Posterior cingulate gyrus (tissue), 11 donors: Measurements from ENCODE around the gene SLC44A5.
"Not testable (repeated sequence)": the region's sequence is repeated elsewhere in the genome, so short reads cannot be mapped to it uniquely, and the experiment has no call there.

Source experiments
- DNase-seq, 10 donors: peaks; one replicate each; pipeline versions ENCODE4 v3.0.0 to v3.0.0-alpha.2; 2020 to 2021; ENCODE audit warnings: mixed read lengths in 3 of 10
- intact Hi-C: fragments of 100-400 bp; cut with DNase I; formaldehyde crosslinking; loops from one replicate; pipeline ENCODE4 v1.15.1; 2023

SLC44A5 gene

DNA sequence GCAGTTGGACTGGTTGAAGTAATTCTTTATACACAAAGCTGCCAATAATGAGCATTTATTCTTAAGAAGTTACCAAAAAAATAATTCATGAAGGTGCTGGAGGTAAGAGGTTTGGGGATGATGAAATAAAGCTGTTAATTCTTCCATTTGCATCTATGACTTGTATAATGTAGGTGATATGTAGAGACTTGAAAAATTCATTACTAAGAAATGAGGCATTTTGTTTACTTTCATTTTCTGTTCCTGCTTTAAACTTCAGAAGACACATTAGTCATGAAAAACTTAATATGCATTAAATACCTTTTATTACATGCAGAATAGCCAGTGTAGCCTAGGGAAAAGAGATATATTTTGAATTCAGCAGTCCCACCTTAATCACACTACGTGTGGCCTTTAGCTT, 214.2 kb downstream of the SLC44A5 start:
- intact Hi-C loops = no loop called here
- no peak for DNase-seq

DNA sequence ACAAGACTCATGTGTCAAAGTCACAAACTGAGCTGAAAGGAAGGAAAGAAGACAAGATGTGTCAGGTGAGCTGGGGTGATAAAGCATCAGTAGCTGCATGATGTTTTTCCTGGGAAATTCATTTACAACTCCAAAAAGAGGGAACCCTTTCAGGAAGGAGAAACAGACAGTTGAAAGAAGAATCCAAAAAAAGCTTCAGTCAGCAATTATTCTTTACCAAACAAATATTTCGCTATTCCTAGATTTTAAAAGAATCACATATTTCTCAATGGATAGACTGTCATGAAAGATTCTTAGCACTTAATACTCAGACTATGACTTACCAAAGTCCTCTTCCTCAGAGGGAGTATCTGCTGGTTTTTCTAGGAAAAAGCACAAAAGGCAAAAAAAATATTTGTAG, 214.7 kb downstream of the SLC44A5 start:
- no peak for DNase-seq
- intact Hi-C loops = no loop called here

GRCh38 chr1:75394386-75395139, 216.4 kb downstream of the SLC44A5 start:
- no peak for DNase-seq
- intact Hi-C loops = no loop called here

GRCh38 chr1:75392278-75392677, 218.6 kb downstream of the SLC44A5 start:
- intact Hi-C loops = no loop called here
- no peak for DNase-seq

DNA sequence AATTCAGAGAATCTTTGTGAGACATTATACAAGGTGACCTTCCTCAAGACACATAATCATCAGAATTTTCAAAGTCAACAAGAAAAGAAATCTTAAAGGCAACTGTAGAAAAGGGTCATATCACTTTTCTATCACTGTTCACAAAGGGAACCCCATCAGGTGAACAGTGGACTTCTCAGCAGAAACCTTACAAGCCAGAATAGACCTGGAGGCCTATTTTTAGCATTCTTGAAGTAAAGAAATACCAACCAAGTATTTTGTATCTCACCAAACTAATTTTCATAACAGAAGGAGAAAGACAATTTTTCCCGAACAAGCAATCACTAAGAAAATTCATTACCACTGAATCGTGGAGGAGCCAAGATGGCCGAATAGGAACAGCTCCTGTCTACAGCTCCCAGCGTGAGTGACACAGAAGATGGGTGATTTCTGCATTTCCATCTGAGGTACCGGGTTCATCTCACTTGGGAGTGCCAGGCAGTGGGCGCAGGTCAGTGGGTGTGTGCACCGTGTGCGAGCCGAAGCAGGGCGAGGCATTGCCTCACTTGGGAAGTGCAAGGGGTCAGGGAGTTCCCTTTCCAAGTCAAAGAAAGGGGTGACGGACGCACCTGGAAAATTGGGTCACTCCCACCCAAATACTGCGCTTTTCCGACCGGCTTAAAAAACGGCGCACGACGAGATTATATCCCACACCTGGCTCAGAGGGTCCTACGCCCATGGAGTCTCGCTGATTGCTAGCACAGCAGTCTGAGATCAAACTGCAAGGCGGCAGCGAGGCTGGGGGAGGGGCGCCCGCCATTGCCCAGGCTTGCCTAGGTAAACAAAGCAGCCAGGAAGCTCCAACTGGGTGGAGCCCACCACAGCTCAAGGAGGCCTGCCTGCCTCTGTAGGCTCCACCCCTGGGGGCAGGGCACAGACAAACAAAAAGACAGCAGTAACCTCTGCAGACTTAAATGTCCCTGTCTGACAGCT, 235.2 kb downstream of the SLC44A5 start:
- intact Hi-C loops, DNase-seq: not testable (repeated sequence)

DNA sequence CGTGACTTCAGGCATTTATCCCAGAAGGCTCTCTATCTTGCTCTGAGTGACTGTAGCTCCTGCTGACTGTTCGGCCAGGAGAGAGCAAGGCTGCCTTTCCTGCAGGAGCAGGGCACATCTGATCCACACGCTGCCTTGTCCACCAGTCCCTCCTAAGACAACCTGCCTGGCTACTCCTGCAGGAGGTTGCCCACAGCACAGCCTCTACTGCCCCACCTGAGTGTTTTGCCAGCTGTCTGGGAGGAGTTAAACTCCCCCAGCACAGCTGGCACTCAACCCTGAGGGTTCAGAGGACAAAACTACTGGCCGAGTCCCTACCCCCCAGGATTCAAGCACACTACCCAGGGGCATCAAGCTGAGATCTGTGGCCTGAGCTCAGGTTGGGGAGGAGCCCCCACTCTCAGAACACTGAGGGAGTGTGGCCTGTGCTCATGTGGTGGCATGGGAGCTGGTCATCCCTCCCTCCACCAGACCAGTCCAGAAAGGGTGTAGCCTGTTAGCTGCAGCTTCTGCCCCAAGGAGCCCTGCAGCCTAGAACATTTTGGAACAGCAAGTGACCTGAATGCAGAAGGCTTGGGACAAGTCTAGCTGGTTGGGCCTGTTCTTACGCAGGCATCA, 237.3 kb downstream of the SLC44A5 start:
- intact Hi-C loops = no loop called here

GRCh38 chr1:75366595-75366994, 244.3 kb downstream of the SLC44A5 start:
- DNase-seq = no peak
- intact Hi-C loops = no loop called here

More for the DNA sequence above, 237.3 kb downstream of the SLC44A5 start:
- DNase-seq = peak in 2 of 10 donors; percentile 49 to 59

GRCh38 chr1:75361260-75361659, 249.7 kb downstream of the SLC44A5 start:
- intact Hi-C loops = no loop called here
- DNase-seq = no peak

GRCh38 chr1:75354267-75354666, 256.6 kb downstream of the SLC44A5 start:
- intact Hi-C loops, DNase-seq: not testable (repeated sequence)

GRCh38 chr1:75353051-75353450, 257.9 kb downstream of the SLC44A5 start:
- intact Hi-C loops = no loop called here
- no peak for DNase-seq

- intact Hi-C loops = no loop called here
- no peak for DNase-seq
These were observed 265.2 kb downstream of the SLC44A5 start for GRCh38 chr1:75345538-75346292.

- DNase-seq = no peak
- intact Hi-C loops = no loop called here
These were observed 268.1 kb downstream of the SLC44A5 start for GRCh38 chr1:75342786-75343185.

- no peak for DNase-seq
These were observed 269.4 kb downstream of the SLC44A5 start for GRCh38 chr1:75341537-75341936.

GRCh38 chr1:75338616-75339483, 272.1 kb downstream of the SLC44A5 start:
- intact Hi-C loops = no loop called here
- DNase-seq = no peak

More at GRCh38 chr1:75341537-75341936, 269.4 kb downstream of the SLC44A5 start:
- intact Hi-C loops = no loop called here

DNA sequence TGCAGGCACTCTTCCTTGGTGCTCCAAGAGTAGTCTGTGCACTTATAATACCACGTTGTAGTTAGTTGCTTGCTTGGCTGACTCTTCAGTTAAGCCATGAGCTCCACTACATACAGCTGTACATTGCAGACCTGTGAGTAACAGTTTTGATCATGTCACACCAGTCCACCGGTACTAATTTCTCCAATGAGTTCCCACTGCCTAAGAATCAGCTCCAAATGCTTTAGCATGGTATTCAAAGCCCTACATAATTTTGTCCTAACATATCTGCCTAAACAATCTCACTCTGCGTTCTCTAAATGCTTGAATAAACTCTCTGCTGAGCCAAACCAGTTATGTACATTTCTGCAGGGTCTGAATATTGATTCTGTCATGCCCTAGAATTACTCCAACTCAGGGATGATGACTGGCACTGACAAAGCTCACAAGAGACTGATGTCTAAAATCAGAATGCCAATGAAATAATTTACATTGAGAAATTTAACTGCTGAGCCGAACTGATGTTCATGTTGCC, 276.0 kb downstream of the SLC44A5 start:
- DNase-seq = no peak

GRCh38 chr1:75330624-75331023, 280.3 kb downstream of the SLC44A5 start:
- intact Hi-C loops = no loop called here
- DNase-seq = no peak

More for the DNA sequence above, 276.0 kb downstream of the SLC44A5 start:
- intact Hi-C loops = no loop called here

DNA sequence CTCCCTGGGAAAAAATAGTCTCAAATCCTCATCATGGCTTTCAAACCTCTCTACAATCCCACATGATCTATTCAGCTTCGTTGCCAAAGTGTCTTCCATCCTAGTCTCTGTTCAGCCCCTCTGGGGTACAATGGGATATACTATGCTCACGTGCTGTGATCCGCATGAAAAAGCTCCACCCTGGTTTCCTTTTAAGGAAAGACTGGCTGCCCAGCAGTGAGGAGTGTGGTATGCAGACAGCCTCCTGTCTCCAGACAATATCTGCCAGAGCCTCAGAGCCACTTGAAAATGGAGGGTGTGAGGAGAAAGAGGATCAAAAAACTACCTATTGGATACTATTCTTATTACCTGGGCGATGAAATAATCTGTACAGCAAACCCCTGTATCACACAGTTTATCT, 282.2 kb downstream of the SLC44A5 start:
- intact Hi-C loops = no loop called here
- no peak for DNase-seq

DNA sequence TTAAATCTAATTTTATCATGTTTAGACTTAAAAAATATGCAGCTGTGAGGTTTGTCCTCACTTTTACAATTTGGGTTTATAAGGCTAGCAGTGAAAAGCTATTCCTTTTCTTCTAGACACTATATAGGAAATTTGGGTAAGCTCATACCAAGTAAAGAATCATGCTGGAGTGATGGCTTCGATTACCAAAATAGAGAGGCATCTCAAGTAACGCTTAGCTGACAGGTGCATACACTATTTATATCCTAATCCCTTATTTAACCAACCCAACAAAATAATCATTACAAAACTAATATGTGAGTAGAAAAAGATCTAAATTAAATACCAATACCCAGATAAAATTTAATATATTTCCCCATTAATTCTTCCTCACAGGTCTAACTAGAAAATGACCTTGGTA, 283.5 kb downstream of the SLC44A5 start:
- intact Hi-C loops = no loop called here
- DNase-seq = no peak

DNA sequence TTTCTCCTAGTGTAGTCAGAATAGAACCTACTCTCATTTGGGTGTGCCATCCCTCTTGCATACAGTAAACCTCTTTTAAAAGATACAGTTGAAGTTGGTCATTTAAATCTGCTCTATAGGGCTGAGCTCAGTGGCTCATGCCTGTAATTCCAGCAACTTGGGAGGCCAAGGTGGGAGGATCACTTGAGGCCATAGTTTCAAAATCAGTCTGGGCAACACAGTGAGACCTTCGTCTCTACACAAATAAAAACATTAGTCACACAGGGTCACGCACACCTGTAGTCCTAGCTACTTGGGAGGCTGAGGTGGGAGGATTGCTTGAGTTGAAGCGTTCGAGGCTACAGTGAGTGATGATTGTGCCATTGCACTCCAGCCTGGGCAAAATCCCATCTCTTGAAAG, 292.9 kb downstream of the SLC44A5 start:
- intact Hi-C loops = no loop called here
- no peak for DNase-seq
